ENCODE results near the gene NYNRIN.

Gene NYNRIN

DNA sequence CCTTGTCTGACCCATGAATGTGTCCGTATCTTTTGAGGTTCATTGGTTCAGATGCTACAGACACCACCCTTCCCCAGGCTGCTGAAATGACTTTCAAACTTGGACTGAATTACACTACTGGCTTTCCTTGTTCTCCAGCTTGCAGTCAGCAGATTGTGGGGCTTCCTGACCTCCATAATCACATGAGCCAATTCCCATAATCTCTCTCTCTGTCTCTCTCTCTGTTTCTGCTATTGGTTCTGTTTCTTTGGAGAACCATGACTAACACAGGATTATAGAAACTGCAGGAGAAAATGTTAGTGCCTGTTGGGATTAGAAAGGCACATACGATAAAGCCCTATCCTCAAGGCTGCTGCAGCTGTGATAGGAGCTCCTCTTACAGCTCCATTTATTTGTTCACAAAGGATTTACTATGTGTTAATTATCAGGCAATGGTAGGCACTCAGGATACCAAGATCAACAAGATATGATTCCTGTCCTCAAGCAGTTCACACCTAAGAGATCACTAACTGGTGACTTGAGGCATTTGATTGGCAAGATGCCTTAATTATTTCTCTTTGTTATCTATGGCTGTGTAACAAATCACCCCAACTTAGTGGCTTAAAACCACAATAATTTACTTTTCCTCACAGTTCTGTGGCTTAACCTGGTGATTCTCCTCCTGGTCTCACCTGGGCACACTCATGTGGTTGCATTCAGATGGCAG, 10.2 kb upstream of the NYNRIN start:
- Histone ChIP-seq H3K4me3 (no peak overlapping the region), H3K36me3 (no peaks in the 10 kb centered on the region), H3K4me1 (peaks cover 8% of the 10 kb centered on the region; the same call in 1 of the 2 replicates), H3K4me2 (no peak overlapping the region), H3K27ac (no peak overlapping the region), H3K27me3 (no peaks in the 10 kb centered on the region), H3K9me3 (no peaks in the 10 kb centered on the region), H4K20me1 (no peaks in the 10 kb centered on the region), H3K9ac (no peak overlapping the region)
- no peak for TF ChIP-seq Cebpa-rat (IDR thresholded peaks at IDR 0.05)

- Histone ChIP-seq H3K9ac (no peak overlapping the region), H3K4me3 (no peak overlapping the region), H3K36me3 (no peaks in the 10 kb centered on the region), H3K4me1 (peaks cover 8% of the 10 kb centered on the region; the same call in 1 of the 2 replicates), H3K27ac (no peak overlapping the region), H3K27me3 (no peaks in the 10 kb centered on the region), H3K9me3 (no peaks in the 10 kb centered on the region), H4K20me1 (no peaks in the 10 kb centered on the region), H3K4me2 (no peak overlapping the region)
- TF ChIP-seq Cebpa-rat (IDR thresholded peaks at IDR 0.05) = no peak
Measured at GRCh38 chr14:24389226-24389848, 9.5 kb upstream of the NYNRIN start.

- H4K20me1 ChIP-seq = no peaks in the 10 kb centered on the region
- H3K9me3 ChIP-seq = no peaks in the 10 kb centered on the region
- H3K9ac ChIP-seq = no peak overlapping the region
- H3K4me3 ChIP-seq = no peak overlapping the region
- no peaks in the 10 kb centered on the region for H3K36me3 ChIP-seq
- H3K4me2 ChIP-seq = peak overlapping the region; percentile 25; the same call in 1 of the 2 replicates
- no peak overlapping the region for H3K27ac ChIP-seq
- TF ChIP-seq Cebpa-rat (IDR thresholded peaks at IDR 0.05) = no peak
- peaks cover 17% of the 10 kb centered on the region for H3K4me1 ChIP-seq
- H3K27me3 ChIP-seq = no peaks in the 10 kb centered on the region
Measured at GRCh38 chr14:24390701-24391468, 7.9 kb upstream of the NYNRIN start.

DNA sequence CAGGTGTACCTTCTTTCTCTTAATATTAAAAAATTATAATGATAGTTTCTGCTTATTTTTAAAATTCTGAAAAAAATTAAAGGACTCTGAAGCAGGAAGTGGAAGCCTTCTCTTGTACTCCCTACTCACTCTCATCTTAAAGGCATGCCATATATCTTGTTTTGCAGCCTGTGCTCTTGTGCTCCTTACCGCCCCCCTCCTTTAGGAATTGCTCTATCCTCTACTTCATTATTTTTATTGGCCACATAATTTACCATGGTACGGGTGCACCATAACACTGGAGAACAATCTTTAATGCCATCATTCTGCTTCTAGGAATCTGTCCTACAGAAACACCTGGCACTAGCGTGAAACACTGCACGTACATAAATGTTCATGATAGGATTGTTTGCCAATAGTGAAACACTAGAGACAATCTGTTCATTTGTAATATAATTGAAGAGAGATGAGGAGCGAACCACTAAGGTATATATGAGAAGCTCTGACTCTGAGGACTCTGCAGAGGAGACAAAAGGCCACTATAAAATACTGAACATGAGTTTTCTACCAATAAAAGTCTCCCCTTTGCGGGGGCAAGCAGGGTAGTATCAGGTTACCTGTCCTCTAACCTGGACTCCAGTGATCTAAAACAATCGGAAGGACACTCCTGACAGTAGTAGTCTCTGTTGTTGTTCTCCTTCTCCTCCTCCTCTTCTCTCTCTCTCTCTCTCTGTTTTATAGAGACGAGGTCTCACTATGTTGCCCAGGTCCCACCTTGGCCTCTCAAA, 6.3 kb upstream of the NYNRIN start:
- Histone ChIP-seq H3K36me3 (no peaks in the 10 kb centered on the region), H3K27me3 (no peaks in the 10 kb centered on the region), H3K9me3 (no peaks in the 10 kb centered on the region), H3K4me2 (no peak overlapping the region), H3K4me1 (peaks cover 33% of the 10 kb centered on the region), H3K9ac (no peak overlapping the region), H3K27ac (no peak overlapping the region), H4K20me1 (no peaks in the 10 kb centered on the region), H3K4me3 (no peak overlapping the region)
- TF ChIP-seq Cebpa-rat (IDR thresholded peaks at IDR 0.05) = no peak

- Histone ChIP-seq H3K9ac (no peak overlapping the region), H3K9me3 (no peaks in the 10 kb centered on the region), H3K36me3 (no peaks in the 10 kb centered on the region), H3K4me1 (peaks cover 42% of the 10 kb centered on the region), H3K27me3 (no peaks in the 10 kb centered on the region), H4K20me1 (no peaks in the 10 kb centered on the region), H3K4me3 (no peak overlapping the region), H3K27ac (no peak overlapping the region), H3K4me2 (no peak overlapping the region)
- TF ChIP-seq Cebpa-rat (IDR thresholded peaks at IDR 0.05) = no peak
Measured at GRCh38 chr14:24394275-24394674, 4.5 kb upstream of the NYNRIN start.

GRCh38 chr14:24395609-24396582, 2.9 kb upstream of the NYNRIN start:
- Histone ChIP-seq H3K27ac (no peak overlapping the region), H3K4me3 (no peak overlapping the region), H4K20me1 (peaks cover 10% of the 10 kb centered on the region; the same call in 1 of the 2 replicates), H3K9ac (no peak overlapping the region), H3K27me3 (no peaks in the 10 kb centered on the region), H3K4me2 (peak overlapping the region; percentile 54), H3K9me3 (no peaks in the 10 kb centered on the region), H3K36me3 (no peaks in the 10 kb centered on the region), H3K4me1 (peaks cover 52% of the 10 kb centered on the region)
- TF ChIP-seq Cebpa-rat (IDR thresholded peaks at IDR 0.05) = no peak

- Histone ChIP-seq H3K27me3 (no peaks in the 10 kb centered on the region), H3K4me2 (peak overlapping the region; percentile 85), H3K27ac (peak overlapping the region; percentile 78), H3K4me3 (peak overlapping the region; percentile 77; the same call in 1 of the 2 replicates), H3K36me3 (peaks cover 7% of the 10 kb centered on the region; the same call in 1 of the 2 replicates), H3K9ac (peak overlapping the region; percentile 20; the same call in 1 of the 2 replicates), H3K9me3 (no peaks in the 10 kb centered on the region), H4K20me1 (peaks cover 29% of the 10 kb centered on the region), H3K4me1 (peaks cover 67% of the 10 kb centered on the region)
- no peak for TF ChIP-seq Cebpa-rat (IDR thresholded peaks at IDR 0.05)
Measured at GRCh38 chr14:24397639-24398292, 1.0 kb upstream of the NYNRIN start.

DNA sequence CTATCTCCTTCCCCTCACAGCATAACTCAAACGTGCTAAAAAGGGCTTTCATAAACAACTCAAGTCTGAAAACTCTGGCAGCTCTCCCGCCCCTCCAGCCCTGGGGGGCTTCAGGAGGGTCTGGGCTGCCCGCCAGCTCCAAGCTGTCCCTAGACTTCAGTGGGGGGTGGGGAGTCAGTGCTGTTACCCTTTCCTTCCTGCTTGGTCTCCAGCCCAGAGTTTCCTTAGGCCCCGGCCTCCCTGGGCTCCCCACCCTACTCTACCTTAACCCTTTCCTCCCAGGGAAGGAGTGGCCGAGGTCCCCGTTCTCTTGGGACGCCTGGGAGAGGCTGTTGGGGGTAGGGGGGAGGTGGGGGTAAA, 530 bp upstream of the NYNRIN start:
- no peak for TF ChIP-seq Cebpa-rat (IDR thresholded peaks at IDR 0.05)
- Histone ChIP-seq H3K27ac (peak overlapping the region; percentile 78), H4K20me1 (peaks cover 32% of the 10 kb centered on the region), H3K36me3 (peaks cover 11% of the 10 kb centered on the region), H3K9ac (peak overlapping the region; percentile 20; the same call in 1 of the 2 replicates), H3K9me3 (no peaks in the 10 kb centered on the region), H3K4me2 (peak overlapping the region; percentile 85), H3K27me3 (no peaks in the 10 kb centered on the region), H3K4me1 (peaks cover 73% of the 10 kb centered on the region), H3K4me3 (peak overlapping the region; percentile 77; the same call in 1 of the 2 replicates)

All from BLaER1 (cell line).